KMS-11 (cell line): ENCODE results near the gene SDHA.
"Not testable (repeated sequence)": the region's sequence is repeated elsewhere in the genome, so short reads cannot be mapped to it uniquely, and the experiment has no call there.

Experiments
- H2AFZ ChIP-seq: fragments of 200-600 bp; sonication (generic); 2 replicates; pipeline ENCODE4 v1.6.1; 2016; ENCODE audit warnings: antibody characterized with exemption, mixed run types, low read depth
- H3K27ac ChIP-seq: fragments of 200-600 bp; sonication (generic); 2 replicates; pipeline ENCODE4 v1.6.1; 2016; ENCODE audit warnings: mild to moderate bottlenecking, mixed run types
- H3K27me3 ChIP-seq: fragments of 200-600 bp; sonication (generic); 2 replicates; pipeline ENCODE4 v1.6.1; 2017; ENCODE audit warnings: mild to moderate bottlenecking, low read depth, mixed run types, moderate library complexity; ENCODE audit not compliant: insufficient read depth
- H3K36me3 ChIP-seq: fragments of 200-600 bp; sonication (generic); 2 replicates; pipeline ENCODE4 v1.6.1; 2017; ENCODE audit warnings: mild to moderate bottlenecking, mixed run types; ENCODE audit not compliant: insufficient read depth
- H3K4me1 ChIP-seq: fragments of 200-600 bp; sonication (generic); 2 replicates; pipeline ENCODE4 v1.6.1; 2016; ENCODE audit warnings: mild to moderate bottlenecking, low read depth, mixed run types; ENCODE audit not compliant: poor library complexity, severe bottlenecking
- H3K4me2 ChIP-seq: fragments of 200-600 bp; sonication (generic); 2 replicates; pipeline ENCODE4 v1.7.0; 2016; ENCODE audit warnings: mild to moderate bottlenecking, mixed run types
- H3K4me3 ChIP-seq: fragments of 200-600 bp; sonication (generic); IDR thresholded peaks from 2 replicates; pipeline ENCODE4 v1.6.1; 2017; ENCODE audit warnings: low read depth, low read length, mixed read lengths; ENCODE audit not compliant: insufficient read depth
- H3K79me2 ChIP-seq: fragments of 200-600 bp; sonication (generic); 2 replicates; pipeline ENCODE4 v1.6.1; 2016; ENCODE audit warnings: low read depth, mixed run types; ENCODE audit not compliant: insufficient read depth
- H3K9ac ChIP-seq: fragments of 200-600 bp; sonication (generic); 2 replicates; pipeline ENCODE4 v1.6.1; 2016; ENCODE audit warnings: mild to moderate bottlenecking, mixed run types
- H4K20me1 ChIP-seq: fragments of 200-600 bp; sonication (generic); 2 replicates; pipeline ENCODE4 v1.6.1; 2016; ENCODE audit warnings: mild to moderate bottlenecking, mixed run types; ENCODE audit not compliant: insufficient read depth
- TF ChIP-seq, protein P1 (sequence below): fragments of 200-600 bp; sonication (generic); conservative IDR thresholded peaks from 2 replicates; pipeline ENCODE4 v1.6.1; 2017; ENCODE audit warnings: low read depth, mild to moderate bottlenecking, antibody characterized with exemption, low read length, moderate library complexity, mixed read lengths

The SDHA gene

DNA sequence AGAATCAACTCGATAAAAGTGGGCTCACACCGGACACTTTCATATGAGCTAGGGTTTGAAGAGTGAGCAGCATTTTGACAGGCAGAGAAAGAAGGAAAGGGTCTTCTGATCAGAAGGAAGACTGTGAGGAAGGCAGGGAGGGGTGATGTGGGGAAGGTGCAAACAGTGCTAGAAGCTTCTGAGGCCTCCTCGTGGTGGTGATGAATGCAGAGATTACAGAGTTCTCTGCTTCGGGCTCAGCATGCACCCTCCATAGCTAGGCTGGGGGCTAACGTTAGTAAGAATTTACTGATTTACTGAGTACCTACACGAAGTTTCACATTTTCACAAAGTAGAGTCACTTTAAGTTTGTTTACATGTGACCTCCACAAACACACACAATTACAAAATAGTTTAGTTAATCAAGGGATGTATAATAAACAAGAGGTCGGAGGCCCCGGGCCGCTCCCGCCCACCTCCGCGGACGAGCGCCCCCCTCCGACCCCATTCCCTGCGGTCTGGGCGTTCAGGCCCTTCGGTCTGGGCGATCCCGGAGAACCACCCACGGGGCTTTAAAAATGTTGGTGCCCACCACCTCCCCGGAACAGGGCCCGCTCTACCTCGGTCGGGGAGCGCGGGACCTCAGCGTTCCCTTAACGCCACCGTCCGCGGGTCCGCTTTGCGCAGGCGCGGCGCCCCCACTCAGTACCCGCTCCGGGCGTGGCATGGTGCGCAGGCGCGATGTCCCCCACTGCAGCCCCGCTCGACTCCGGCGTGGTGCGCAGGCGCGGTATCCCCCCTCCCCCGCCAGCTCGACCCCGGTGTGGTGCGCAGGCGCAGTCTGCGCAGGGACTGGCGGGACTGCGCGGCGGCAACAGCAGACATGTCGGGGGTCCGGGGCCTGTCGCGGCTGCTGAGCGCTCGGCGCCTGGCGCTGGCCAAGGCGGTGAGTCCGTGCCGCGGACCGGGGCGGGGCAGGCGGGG, at the start of gene SDHA, which contains the start of gene CCDC127:
Gene SDHA, plus strand, starts transcription at position 827 of the 963 bp plus-strand sequence. Its CDS starts 36 bp downstream, at position 863.
Gene CCDC127, minus strand, starts transcription at position 660 of the 963 bp plus-strand sequence. CDS start 1,304 bp downstream, outside the sequence.
- not testable (repeated sequence) for H3K4me3 ChIP-seq, H4K20me1 ChIP-seq, H3K36me3 ChIP-seq, H3K27me3 ChIP-seq
- H3K27ac ChIP-seq: peak within 1 kb of the TSS; percentile 60
- peaks cover 19% of the 10 kb centered on the region for H3K4me1 ChIP-seq
- peak within 1 kb of the TSS; percentile 85 for H3K9ac ChIP-seq
- peak within 1 kb of the TSS; percentile 55 for H2AFZ ChIP-seq
- H3K4me2 ChIP-seq: peak within 1 kb of the TSS; percentile 82
- peaks cover 85% of the 10 kb centered on the region for H3K79me2 ChIP-seq

DNA sequence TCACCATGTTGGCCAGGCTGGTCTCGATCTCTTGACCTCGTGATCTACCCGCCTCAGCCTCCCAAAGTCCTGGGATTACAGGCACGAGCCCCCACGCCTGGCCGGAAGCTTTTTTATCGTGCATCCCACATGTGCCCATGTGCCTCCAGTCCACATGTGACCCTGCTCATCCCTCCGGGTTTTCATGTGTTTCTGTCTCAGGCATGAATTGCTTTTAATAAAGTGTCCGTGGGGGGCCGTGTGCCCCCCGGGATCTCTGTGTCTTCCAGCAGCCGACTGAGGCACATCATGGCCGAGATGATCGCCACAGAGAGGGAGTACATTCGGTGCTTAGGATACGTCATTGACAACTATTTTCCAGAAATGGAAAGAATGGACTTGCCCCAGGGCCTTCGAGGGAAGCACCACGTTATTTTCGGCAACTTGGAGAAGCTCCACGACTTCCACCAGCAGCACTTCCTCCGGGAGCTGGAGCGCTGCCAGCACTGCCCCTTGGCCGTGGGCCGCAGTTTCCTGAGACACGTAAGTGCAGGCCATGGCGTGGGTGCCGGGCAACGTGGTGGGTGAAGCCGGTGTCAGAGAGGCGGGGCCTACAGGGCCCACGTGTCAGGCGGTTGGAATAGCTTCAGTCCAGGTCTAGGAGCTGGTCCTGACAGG, 48.9 kb upstream of the SDHA start:
- H3K4me3 ChIP-seq: no peak overlapping the region
- no peak overlapping the region for H3K9ac ChIP-seq
- H3K4me2 ChIP-seq: no peak overlapping the region
- H4K20me1 ChIP-seq: no peaks in the 10 kb centered on the region
- H3K27ac ChIP-seq: no peak overlapping the region
- TF ChIP-seq, protein P1, sequence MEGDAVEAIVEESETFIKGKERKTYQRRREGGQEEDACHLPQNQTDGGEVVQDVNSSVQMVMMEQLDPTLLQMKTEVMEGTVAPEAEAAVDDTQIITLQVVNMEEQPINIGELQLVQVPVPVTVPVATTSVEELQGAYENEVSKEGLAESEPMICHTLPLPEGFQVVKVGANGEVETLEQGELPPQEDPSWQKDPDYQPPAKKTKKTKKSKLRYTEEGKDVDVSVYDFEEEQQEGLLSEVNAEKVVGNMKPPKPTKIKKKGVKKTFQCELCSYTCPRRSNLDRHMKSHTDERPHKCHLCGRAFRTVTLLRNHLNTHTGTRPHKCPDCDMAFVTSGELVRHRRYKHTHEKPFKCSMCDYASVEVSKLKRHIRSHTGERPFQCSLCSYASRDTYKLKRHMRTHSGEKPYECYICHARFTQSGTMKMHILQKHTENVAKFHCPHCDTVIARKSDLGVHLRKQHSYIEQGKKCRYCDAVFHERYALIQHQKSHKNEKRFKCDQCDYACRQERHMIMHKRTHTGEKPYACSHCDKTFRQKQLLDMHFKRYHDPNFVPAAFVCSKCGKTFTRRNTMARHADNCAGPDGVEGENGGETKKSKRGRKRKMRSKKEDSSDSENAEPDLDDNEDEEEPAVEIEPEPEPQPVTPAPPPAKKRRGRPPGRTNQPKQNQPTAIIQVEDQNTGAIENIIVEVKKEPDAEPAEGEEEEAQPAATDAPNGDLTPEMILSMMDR: no peak
- H3K36me3 ChIP-seq: no peaks in the 10 kb centered on the region
- H3K4me1 ChIP-seq: no peaks in the 10 kb centered on the region
- no peaks in the 10 kb centered on the region for H3K27me3 ChIP-seq
- H3K79me2 ChIP-seq: no peaks in the 10 kb centered on the region
- no peak overlapping the region for H2AFZ ChIP-seq

DNA sequence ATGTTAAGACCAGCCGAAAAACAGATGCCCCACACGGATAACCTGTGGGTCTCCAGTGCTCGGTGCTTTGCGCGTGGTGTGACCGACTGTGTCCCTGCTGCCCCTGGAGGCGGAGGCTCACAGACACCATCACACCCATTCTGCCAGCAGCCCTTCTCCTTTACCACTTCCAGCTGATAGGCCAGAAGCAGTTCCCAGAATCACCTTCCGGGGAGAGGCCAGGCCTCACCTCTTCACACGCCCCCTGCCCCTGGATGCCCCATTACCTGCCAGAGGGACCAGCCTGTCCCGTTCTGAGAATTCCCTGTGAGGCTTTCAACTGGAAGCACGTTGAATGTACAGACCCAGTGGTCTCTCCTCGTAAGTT, 48.4 kb upstream of the SDHA start:
- Histone ChIP-seq H3K9ac (no peak overlapping the region), H2AFZ (no peak overlapping the region), H3K27me3 (no peaks in the 10 kb centered on the region), H3K27ac (no peak overlapping the region), H3K4me3 (no peak overlapping the region), H4K20me1 (no peaks in the 10 kb centered on the region), H3K79me2 (no peaks in the 10 kb centered on the region), H3K4me1 (no peaks in the 10 kb centered on the region), H3K36me3 (no peaks in the 10 kb centered on the region), H3K4me2 (no peak overlapping the region)
- TF ChIP-seq, protein P1: no peak

DNA sequence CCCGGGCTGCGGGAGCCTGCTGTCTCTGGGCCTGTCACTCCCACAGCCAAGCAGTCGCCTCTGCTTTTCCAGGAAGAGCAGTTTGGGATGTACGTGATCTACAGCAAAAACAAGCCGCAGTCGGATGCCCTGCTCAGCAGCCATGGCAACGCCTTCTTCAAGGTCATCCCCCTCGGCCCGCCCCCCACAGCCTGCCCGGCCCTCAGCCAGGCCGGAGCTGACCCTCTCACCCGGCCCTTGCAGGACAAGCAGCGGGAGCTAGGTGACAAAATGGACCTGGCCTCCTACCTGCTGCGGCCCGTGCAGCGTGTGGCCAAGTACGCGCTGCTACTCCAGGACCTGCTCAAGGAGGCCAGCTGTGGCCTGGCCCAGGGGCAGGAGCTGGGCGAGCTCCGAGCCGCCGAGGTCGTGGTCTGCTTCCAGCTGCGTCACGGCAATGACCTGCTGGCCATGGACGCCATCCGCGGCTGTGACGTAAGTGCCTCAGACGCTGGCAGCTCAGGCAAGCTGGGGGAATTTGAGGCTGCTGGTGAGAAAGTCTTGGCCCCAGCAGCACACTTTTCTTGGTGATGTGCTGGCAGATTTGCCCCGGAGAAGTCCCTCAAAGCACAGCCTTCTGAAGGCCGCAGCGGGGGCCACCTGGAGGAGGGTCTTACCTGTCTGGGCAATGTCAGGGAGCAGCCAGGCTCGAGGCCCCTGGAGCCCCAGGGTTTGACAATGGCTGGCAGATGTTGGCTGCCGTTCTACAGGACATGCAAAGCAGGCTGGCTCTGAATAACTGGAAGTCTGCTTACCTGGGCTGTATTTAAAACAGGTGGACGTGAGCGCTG, 46.9 kb upstream of the SDHA start:
- Histone ChIP-seq H3K4me3 (no peak overlapping the region), H2AFZ (no peak overlapping the region), H3K27me3 (no peaks in the 10 kb centered on the region), H3K36me3 (no peaks in the 10 kb centered on the region), H3K79me2 (no peaks in the 10 kb centered on the region), H3K4me1 (no peaks in the 10 kb centered on the region), H4K20me1 (no peaks in the 10 kb centered on the region), H3K27ac (no peak overlapping the region), H3K9ac (no peak overlapping the region), H3K4me2 (no peak overlapping the region)
- TF ChIP-seq, protein P1: no peak
